ENCODE results near the gene USP49.

The USP49 gene

GRCh38 chr6:41895300-41896233 is at the start of gene USP49:
Gene USP49 (minus strand): TSS chr6:41895375. CDS start chr6:41806983, 88,392 bp downstream.
- H3K27ac ChIP-seq = peak within 1 kb of the TSS; percentile 71
- no peak for TF ChIP-seq CTCF (IDR thresholded peaks at IDR 0.05)
- no peak for TF ChIP-seq ZFX (IDR thresholded peaks at IDR 0.05; ENCODE audit: borderline replicate concordance)

GRCh38 chr6:41943456-41943855 is 48.3 kb upstream of the USP49 start:
- TF ChIP-seq ZFX (IDR thresholded peaks at IDR 0.05; ENCODE audit: borderline replicate concordance) (no peak), CTCF (IDR thresholded peaks at IDR 0.05) (no peak)
- no peak overlapping the region for H3K27ac ChIP-seq

- H3K27ac ChIP-seq = 0 out of 2 replicates have a peak overlapping the region, but pooled peaks have one; percentile 70
These were observed 47.7 kb upstream of the USP49 start for GRCh38 chr6:41942882-41943281.

- peak overlapping the region; percentile 70 for H3K27ac ChIP-seq
- TF ChIP-seq ZFX (IDR thresholded peaks at IDR 0.05; ENCODE audit: borderline replicate concordance) (no peak), CTCF (IDR thresholded peaks at IDR 0.05) (no peak)
These were observed 47.1 kb upstream of the USP49 start for GRCh38 chr6:41942067-41942851.

GRCh38 chr6:41941280-41942066 is 46.3 kb upstream of the USP49 start, which contains the start of gene CCND3:
Gene CCND3 (minus strand): TSS chr6:41941808. CDS start chr6:41941649, 159 bp downstream.
- TF ChIP-seq ZFX (IDR thresholded peaks at IDR 0.05; ENCODE audit: borderline replicate concordance) (no peak), CTCF (IDR thresholded peaks at IDR 0.05) (no peak)
- H3K27ac ChIP-seq = peak within 1 kb of the TSS; percentile 70

GRCh38 chr6:41940759-41941279 is 45.6 kb upstream of the USP49 start:
- TF ChIP-seq CTCF (IDR thresholded peaks at IDR 0.05) (no peak), ZFX (IDR thresholded peaks at IDR 0.05; ENCODE audit: borderline replicate concordance) (no peak)
- peak overlapping the region; percentile 70 for H3K27ac ChIP-seq

Measured in 22Rv1 (cell line).